Right renal pelvis (tissue), 4 donors: ENCODE results near the gene CPED1. TPM values are rescaled to one million over a fixed set of nuclear protein-coding genes. Genes with fewer than 3 reads are reported as not detected.
"Not testable (repeated sequence)": the region's sequence is repeated elsewhere in the genome, so short reads cannot be mapped to it uniquely, and the experiment has no call there.

Source experiments
- DNase-seq, 4 donors: peaks; one replicate each; pipeline ENCODE4 v3.0.0-alpha.2; 2013; ENCODE audit warnings: low read depth in 4 of 4, low spot score in 3 of 4, missing footprints in 1 of 4
- polyA plus RNA-seq, 4 donors: library from polyadenylated mRNA; unstranded; fragments of 120-200 nt; gene quantifications; one replicate each; pipeline ENCODE4 v1.2.1, GENCODE V29; 2013; ENCODE audit not compliant: insufficient read length in 4 of 4

Gene CPED1
- polyA plus RNA-seq, 4 donors = 30.1 to 48.9 (median 43.6) TPM

DNA sequence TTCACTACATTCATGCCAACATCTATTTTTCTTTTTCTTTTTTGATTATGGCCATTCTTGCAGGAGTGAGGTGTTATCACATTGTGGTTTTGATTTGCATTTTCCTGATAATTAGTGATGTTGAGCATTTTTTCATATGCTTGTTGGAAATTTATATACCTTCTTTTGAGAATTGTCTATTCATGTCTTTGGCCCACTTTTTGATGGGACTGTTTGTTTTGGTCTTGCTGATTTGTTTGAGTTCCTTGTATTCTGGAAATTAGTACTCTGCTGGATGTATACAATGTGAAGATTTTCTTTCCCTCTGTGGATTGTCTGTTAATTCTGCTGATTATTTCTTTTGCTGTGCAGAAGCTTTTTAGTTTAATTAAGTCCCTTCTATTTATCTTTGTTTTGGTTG lies 48.3 kb downstream of the CPED1 start:
- not testable (repeated sequence) for DNase-seq

- not testable (repeated sequence) for DNase-seq
These were observed 48.8 kb downstream of the CPED1 start for GRCh38 chr7:121037329-121037728.

DNA sequence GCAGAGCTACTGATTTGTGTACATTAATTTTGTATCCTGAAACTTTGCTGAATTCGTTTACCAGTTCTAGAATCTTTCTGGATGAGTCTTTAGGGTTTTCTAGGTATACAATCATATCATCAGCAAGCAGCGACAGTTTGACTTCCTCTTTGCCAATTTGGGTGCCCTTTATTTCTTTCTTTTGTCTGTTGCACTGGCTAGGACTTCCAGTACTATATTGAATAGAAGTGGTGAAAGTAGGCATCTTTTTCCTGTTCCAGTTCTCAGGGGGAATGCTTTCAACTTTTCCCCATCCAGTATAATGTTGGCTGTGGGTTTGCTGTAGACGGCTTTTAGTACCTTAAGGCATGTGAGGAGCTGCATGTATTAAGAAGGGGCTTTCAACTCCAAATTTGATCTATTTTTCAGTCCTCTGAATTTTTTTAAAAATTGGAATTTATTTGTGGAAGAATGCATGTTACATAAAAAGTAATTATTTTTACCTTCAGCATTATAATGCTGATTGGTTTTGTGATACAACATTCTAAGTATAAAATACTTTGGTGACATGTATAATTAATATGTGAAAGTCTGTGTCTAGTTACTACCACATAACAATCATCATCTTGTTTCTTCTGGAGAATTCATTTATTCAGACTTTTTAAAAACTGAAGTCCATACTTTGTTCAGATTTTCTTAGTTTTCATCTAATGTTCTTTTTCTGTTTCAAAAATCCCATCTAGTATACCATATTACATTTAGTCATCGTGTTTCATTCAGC lies 49.6 kb downstream of the CPED1 start:
- no peak for DNase-seq

- no peak for DNase-seq
These were observed 50.4 kb downstream of the CPED1 start for GRCh38 chr7:121038717-121039509.

DNA sequence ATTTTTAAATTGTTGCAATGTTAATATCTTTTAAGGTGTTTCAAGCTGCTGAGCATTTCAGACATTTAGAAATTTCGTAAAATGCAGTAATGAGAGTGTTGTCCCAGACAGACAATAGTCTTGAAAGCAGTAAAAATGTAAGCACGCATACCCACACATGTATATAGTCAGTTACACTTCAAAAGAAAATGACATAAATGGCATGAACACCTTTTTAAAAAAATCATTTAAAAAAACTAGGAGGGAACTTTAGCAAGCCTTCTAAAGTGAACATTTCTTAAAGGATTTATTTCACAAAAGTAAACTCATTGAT lies 51.0 kb downstream of the CPED1 start:
- DNase-seq = no peak

DNA sequence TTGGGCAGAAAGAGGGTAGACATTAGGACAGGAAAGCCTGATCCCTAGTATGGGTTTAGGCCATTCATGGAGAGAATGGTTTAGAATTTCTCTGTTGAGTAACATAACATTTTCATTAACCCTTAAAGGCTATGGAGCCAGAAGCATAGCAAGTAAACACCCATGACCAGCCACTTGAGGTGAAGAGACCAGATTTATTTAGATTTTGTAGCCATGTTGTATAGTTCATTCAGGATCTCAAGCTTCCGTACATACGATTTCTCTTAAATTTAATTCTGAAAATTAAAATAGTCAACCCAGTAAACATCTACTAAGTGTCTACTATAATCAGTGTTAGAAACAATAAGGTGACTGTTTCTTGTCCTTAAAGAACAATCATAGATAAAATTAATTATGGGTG lies 51.5 kb downstream of the CPED1 start:
- DNase-seq = no peak

- DNase-seq = no peak
These were observed 53.1 kb downstream of the CPED1 start for GRCh38 chr7:121041516-121042148.

DNA sequence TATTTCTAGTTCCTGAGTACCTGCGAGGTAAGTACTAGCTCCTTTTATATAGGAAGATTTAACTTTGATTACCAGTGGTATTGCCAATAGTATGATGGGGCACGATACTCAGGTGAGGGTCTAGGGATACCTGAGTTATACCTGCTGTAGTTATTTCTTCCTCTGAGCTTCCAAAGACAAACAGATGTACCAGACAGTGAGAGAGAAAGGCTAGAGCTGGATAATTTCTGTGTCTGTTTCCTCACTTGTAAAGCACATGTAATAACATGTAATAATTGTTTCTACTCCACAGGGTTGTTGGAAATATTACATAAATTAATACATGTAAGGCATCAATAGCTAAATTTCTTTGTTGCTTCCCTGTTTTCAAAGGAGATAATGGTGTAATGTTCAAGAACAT lies 53.7 kb downstream of the CPED1 start:
- DNase-seq = no peak

GRCh38 chr7:121042899-121043298 lies 54.4 kb downstream of the CPED1 start:
- no peak for DNase-seq

GRCh38 chr7:121043314-121044234 lies 55.1 kb downstream of the CPED1 start:
- DNase-seq = no peak

DNA sequence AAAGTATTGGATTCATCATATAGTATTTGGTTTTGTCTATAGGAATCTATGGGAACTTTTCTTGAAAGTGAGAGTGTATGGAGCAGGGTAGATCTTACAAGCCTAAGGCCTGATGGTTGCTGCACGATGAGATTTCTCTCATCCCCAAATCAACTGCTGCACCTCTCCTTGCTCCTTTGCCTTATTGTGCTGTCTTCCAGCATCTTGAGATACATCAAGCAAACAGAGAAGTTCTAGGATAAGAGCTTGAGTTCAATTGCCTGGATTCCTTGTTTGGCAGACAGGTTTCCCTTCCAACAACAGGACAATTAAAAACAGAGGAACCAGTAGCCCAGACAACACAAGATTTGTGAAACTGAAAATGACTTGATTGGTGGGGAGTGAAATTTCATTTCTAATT lies 56.6 kb downstream of the CPED1 start:
- DNase-seq = no peak

DNA sequence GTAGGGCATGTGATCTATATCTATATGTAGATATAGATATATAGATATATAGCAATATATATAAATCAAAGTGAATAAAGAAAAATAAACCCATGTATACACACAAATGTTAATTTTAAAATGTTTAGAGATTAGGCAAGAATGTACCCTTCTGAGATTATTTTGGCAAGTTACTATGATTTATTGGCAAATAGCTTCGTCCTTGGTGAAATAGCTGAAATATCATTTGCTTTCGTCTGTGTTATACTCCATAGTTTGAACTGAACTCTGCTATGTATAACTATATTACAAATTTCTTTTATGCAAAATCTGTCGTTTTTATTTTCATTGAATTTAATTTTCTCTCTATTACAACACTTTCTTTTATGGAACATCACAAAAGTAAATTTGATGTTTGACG lies 57.5 kb downstream of the CPED1 start:
- no peak for DNase-seq

DNA sequence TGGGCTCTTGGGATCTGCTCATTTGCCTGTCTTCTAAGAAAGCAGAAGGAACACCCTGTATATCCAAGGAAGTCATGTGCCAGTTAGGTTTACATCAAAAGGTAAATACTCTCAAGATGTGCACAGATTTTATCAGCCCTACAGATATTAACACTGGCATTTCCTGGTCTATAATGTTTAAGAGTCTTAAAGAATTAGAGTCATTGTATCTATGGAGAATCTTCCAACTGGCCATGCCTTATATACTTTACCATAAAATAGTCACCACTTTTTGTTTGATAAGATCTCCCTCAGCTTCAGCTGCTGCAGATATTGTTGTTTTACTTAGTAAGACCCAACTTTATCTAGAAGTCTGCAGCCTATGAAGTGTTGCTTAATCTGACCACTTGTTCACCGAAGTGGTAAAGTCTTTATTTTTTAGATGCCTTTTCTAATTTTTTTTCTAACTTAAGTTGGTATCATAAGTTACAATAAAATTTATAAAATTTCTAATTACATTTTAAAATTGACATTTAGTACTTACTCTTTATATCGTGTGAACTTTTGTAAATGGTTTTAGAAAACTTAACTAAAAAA lies 58.5 kb downstream of the CPED1 start:
- DNase-seq = no peak

- DNase-seq = no peak
These were observed 59.7 kb downstream of the CPED1 start for GRCh38 chr7:121048195-121048594.

GRCh38 chr7:121049028-121049791 lies 60.7 kb downstream of the CPED1 start:
- DNase-seq = no peak

- DNase-seq = no peak
These were observed 61.4 kb downstream of the CPED1 start for GRCh38 chr7:121049897-121050296.

DNA sequence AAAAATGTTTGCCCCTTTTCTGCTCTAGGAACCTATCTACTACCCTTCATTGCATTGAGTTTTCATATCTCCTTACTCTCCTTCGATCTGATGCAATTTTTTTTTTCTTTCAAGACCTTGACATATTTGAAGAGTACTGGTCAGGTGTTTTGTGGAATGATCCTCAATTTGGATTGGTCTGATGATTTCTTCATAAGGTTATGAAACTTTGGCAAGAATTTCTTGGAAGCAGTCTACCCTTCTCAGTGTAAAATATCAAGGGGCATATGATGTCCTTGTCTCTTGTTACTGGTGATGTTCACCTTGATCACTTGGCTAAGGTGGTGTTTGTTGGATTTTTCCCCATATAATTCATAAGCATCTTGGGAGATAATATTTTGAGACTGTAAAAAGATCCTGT lies 64.7 kb downstream of the CPED1 start:
- DNase-seq = no peak

GRCh38 chr7:121054925-121055324 lies 66.4 kb downstream of the CPED1 start:
- DNase-seq = no peak

DNA sequence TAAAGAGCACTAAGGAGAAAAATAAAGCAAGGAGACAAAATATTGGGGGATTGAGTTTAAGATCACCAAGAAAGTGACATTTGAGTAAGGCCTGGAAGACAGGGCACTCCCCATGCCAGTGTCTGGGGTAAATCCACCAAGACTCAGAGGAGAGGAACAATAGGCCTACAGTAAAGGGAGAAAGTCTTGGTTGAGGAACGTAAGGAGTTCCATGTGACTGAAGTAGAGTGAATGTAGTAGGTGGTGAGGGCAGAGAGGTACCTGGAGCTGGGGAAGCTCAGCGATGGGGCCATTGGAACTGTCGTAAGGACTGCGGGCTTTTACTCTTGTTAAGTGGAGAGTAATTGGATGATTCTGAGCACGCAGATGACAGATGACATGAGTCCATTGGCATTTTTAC lies 69.4 kb downstream of the CPED1 start:
- no peak for DNase-seq

DNA sequence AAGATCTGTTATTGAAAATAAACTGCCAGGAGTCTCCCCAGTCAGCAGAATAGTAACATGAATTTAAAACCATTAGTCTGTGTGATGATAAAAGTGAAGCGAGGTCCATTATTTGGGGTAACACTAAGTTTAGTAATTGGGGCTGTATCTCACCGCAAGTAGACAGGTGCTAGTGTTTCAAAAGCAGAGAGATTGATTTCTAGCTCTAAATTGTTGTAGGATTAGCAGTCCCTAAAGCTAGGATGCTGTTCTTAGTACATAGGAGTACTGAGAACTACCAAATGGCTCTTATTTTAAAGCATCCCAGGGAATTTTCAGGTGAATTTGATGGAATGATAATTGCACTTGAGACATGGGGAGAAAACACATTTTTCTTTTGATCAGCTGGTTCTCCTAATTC lies 70.5 kb downstream of the CPED1 start:
- DNase-seq = no peak
